KMS-11 (cell line): Measurements from ENCODE around the gene PPP1R2.
"Not testable (repeated sequence)": the region's sequence is repeated elsewhere in the genome, so short reads cannot be mapped to it uniquely, and the experiment has no call there.

Source experiments
- H2AFZ ChIP-seq: fragments of 200-600 bp; sonication (generic); 2 replicates; pipeline ENCODE4 v1.6.1; 2016; ENCODE audit warnings: antibody characterized with exemption, mixed run types, low read depth
- H3K27ac ChIP-seq: fragments of 200-600 bp; sonication (generic); 2 replicates; pipeline ENCODE4 v1.6.1; 2016; ENCODE audit warnings: mild to moderate bottlenecking, mixed run types
- H3K27me3 ChIP-seq: fragments of 200-600 bp; sonication (generic); 2 replicates; pipeline ENCODE4 v1.6.1; 2017; ENCODE audit warnings: mild to moderate bottlenecking, low read depth, mixed run types, moderate library complexity; ENCODE audit not compliant: insufficient read depth
- H3K36me3 ChIP-seq: fragments of 200-600 bp; sonication (generic); 2 replicates; pipeline ENCODE4 v1.6.1; 2017; ENCODE audit warnings: mild to moderate bottlenecking, mixed run types; ENCODE audit not compliant: insufficient read depth
- H3K4me1 ChIP-seq: fragments of 200-600 bp; sonication (generic); 2 replicates; pipeline ENCODE4 v1.6.1; 2016; ENCODE audit warnings: mild to moderate bottlenecking, low read depth, mixed run types; ENCODE audit not compliant: poor library complexity, severe bottlenecking
- H3K4me2 ChIP-seq: fragments of 200-600 bp; sonication (generic); 2 replicates; pipeline ENCODE4 v1.7.0; 2016; ENCODE audit warnings: mild to moderate bottlenecking, mixed run types
- H3K4me3 ChIP-seq: fragments of 200-600 bp; sonication (generic); IDR thresholded peaks from 2 replicates; pipeline ENCODE4 v1.6.1; 2017; ENCODE audit warnings: low read depth, low read length, mixed read lengths; ENCODE audit not compliant: insufficient read depth
- H3K79me2 ChIP-seq: fragments of 200-600 bp; sonication (generic); 2 replicates; pipeline ENCODE4 v1.6.1; 2016; ENCODE audit warnings: low read depth, mixed run types; ENCODE audit not compliant: insufficient read depth
- H3K9ac ChIP-seq: fragments of 200-600 bp; sonication (generic); 2 replicates; pipeline ENCODE4 v1.6.1; 2016; ENCODE audit warnings: mild to moderate bottlenecking, mixed run types
- H4K20me1 ChIP-seq: fragments of 200-600 bp; sonication (generic); 2 replicates; pipeline ENCODE4 v1.6.1; 2016; ENCODE audit warnings: mild to moderate bottlenecking, mixed run types; ENCODE audit not compliant: insufficient read depth
- TF ChIP-seq, protein P1 (sequence below): fragments of 200-600 bp; sonication (generic); conservative IDR thresholded peaks from 2 replicates; pipeline ENCODE4 v1.6.1; 2017; ENCODE audit warnings: low read depth, mild to moderate bottlenecking, antibody characterized with exemption, low read length, moderate library complexity, mixed read lengths

Gene PPP1R2

DNA sequence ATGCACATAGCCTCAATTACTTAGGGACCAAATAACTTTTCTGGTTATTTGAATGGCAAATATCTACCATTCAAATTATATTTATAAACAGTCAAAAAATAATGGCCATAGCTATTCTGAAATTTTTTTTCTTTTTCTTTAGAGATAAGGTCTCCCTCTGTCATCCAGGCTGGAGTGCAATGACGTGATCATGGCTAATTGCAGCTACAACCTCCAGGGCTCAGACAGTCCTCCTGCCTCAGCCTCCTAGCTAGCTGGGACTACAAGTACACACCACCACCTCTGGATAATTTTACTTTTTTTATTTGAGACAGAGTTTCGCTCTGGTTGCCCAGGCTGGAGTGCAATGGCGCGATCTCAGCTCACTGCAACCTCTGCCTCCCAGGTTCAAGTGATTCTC is 16.6 kb downstream of the PPP1R2 start:
- Histone ChIP-seq H2AFZ (no peak overlapping the region), H4K20me1 (peaks cover 4% of the 10 kb centered on the region; the same call in 1 of the 2 replicates), H3K9ac (no peak overlapping the region), H3K79me2 (peaks cover 33% of the 10 kb centered on the region), H3K4me2 (no peak overlapping the region), H3K36me3 (no peaks in the 10 kb centered on the region), H3K27me3 (no peaks in the 10 kb centered on the region), H3K4me1 (peaks cover 11% of the 10 kb centered on the region), H3K4me3 (no peak overlapping the region), H3K27ac (no peak overlapping the region)
- TF ChIP-seq, protein P1, sequence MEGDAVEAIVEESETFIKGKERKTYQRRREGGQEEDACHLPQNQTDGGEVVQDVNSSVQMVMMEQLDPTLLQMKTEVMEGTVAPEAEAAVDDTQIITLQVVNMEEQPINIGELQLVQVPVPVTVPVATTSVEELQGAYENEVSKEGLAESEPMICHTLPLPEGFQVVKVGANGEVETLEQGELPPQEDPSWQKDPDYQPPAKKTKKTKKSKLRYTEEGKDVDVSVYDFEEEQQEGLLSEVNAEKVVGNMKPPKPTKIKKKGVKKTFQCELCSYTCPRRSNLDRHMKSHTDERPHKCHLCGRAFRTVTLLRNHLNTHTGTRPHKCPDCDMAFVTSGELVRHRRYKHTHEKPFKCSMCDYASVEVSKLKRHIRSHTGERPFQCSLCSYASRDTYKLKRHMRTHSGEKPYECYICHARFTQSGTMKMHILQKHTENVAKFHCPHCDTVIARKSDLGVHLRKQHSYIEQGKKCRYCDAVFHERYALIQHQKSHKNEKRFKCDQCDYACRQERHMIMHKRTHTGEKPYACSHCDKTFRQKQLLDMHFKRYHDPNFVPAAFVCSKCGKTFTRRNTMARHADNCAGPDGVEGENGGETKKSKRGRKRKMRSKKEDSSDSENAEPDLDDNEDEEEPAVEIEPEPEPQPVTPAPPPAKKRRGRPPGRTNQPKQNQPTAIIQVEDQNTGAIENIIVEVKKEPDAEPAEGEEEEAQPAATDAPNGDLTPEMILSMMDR = no peak

DNA sequence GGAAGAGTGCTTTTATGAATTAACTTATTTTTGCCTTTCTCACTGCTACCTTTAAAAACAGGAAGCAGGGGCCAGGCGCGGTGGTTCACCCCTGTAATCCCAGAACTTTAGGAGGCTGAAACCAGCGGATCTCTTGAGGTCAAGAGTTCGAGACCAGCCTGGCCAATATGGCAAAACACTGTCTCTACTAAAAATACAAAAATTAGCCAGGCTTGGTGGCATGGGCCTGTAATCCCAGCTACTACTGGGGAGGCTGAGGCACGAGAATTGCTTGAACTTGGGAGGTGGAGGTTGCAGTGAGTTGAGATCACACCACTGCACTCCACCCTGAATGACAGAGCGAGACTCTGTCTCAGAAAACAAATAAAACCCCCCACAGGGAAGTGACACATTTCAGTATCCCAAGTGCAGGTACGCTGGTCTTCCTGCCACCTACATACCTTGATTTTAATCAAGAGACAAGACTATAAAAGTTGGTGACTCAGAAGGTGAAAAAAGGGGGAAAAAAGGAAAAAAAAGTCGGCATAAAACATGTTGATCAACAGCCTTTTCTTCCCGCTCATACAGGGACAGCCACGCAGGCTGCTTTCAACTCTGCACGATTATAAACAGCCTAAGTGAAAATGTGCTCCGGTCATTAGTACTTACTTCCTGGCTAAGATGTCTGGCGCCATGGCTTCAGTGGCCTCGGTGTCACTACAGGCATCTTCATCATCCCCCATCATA is 18.8 kb downstream of the PPP1R2 start:
- H3K27me3 ChIP-seq = no peaks in the 10 kb centered on the region
- H2AFZ ChIP-seq = no peak overlapping the region
- H3K4me2 ChIP-seq = no peak overlapping the region
- H3K9ac ChIP-seq = no peak overlapping the region
- TF ChIP-seq, protein P1 = no peak
- H3K36me3 ChIP-seq = no peaks in the 10 kb centered on the region
- H4K20me1 ChIP-seq = peaks cover 4% of the 10 kb centered on the region; the same call in 1 of the 2 replicates
- peaks cover 12% of the 10 kb centered on the region for H3K79me2 ChIP-seq
- no peak overlapping the region for H3K4me3 ChIP-seq
- H3K27ac ChIP-seq = no peak overlapping the region
- peaks cover 4% of the 10 kb centered on the region for H3K4me1 ChIP-seq

DNA sequence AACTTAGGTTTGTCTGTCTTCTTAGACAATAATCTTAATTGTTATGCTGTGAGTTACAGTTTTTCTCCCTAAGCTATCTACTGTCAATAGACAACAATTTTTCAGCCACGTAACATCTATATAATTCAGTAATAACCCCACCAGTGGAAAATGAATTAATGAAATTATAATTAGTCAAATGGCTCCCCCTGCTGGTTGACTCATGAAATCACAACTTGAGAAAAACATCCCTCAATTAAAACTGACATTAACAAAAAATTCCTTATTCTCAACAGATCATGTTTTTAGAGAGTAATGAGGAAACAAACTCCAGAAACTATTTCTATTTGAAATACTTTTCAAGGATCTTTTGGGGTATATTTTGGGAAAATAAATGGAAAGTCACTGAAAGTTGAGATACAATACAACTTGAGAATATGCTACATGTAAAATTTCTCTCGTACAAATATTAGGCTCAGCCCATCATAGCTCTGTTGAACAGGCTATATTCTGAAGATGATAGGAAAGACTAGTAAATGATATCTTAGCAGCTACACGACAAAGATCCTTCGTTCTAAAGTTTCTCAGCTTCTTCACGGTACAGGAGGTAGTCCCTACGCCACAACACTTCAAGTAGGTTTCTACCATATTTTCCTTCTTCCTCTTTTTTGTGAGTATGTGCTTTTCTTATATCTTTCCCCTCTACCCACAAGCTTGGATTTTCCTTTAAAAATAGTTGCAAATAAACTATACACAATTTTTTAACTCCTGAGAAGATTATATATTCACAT is 20.7 kb downstream of the PPP1R2 start:
- no peak overlapping the region for H3K4me2 ChIP-seq
- no peaks in the 10 kb centered on the region for H3K27me3 ChIP-seq
- H4K20me1 ChIP-seq = no peaks in the 10 kb centered on the region
- H3K79me2 ChIP-seq = no peaks in the 10 kb centered on the region; the same call in none of the 2 replicates
- H3K4me1 ChIP-seq = no peaks in the 10 kb centered on the region
- no peak overlapping the region for H3K4me3 ChIP-seq
- no peak overlapping the region for H2AFZ ChIP-seq
- H3K9ac ChIP-seq = no peak overlapping the region
- TF ChIP-seq, protein P1 = peak; percentile 94
- no peak overlapping the region for H3K27ac ChIP-seq
- no peaks in the 10 kb centered on the region for H3K36me3 ChIP-seq

DNA sequence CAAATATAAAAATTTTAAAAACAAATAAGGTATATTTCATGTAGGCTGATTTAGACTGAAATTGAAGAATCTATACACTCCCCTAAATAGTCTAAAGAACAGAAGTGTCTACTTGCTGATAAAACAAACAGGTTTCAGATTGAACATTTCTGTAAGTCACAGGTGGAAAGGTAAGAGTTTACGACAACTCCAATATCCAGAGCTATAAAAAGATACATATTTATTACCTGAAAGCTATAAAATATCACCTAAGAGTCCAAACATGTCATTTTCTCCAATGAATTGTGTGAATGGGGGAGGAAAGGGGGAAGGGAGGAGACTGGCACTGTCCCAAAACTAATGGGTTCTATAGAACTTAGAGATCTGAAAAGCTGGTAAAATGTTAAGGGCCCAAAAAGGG is 26.1 kb downstream of the PPP1R2 start:
- no peak overlapping the region for H3K9ac ChIP-seq
- no peak overlapping the region for H3K4me3 ChIP-seq
- no peaks in the 10 kb centered on the region; the same call in 1 of the 2 replicates for H3K79me2 ChIP-seq
- TF ChIP-seq, protein P1 = no peak
- H3K4me2 ChIP-seq = no peak overlapping the region
- H2AFZ ChIP-seq = no peak overlapping the region
- no peaks in the 10 kb centered on the region for H3K27me3 ChIP-seq
- H3K4me1 ChIP-seq = no peaks in the 10 kb centered on the region
- no peak overlapping the region for H3K27ac ChIP-seq
- peaks cover 3% of the 10 kb centered on the region; the same call in 1 of the 2 replicates for H3K36me3 ChIP-seq
- H4K20me1 ChIP-seq = no peaks in the 10 kb centered on the region

DNA sequence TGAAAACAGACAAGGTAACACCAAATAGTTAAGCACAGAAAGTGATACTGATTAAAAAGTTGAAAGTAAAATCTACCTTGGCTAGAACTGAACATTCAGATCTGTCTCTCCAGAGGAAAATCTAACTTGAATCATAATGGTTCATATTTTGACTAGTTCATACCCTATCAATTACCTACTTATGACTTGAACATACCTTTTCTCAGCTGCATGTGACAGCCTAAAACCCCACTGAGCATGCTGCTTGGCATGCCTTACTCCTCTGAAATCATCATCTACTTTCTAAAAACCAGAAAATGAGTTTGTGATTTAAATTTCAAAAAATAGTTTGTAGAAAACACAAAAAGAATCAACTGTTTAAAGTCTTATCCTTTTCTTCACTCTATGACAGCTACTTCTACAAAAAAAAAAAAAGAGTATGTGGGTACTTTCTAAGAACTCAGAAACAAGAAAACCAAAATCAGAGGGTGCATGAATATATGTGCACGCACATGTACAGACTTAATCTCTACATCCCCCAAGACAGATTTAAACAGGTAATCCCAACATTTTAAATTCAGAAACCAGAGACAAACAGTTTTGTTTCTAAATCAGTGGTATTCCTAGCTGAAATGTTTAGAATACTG is 28.4 kb downstream of the PPP1R2 start:
- not testable (repeated sequence) for H3K27me3 ChIP-seq, H3K4me1 ChIP-seq, H3K9ac ChIP-seq, H3K4me2 ChIP-seq, H3K27ac ChIP-seq, H3K36me3 ChIP-seq, H3K79me2 ChIP-seq, H4K20me1 ChIP-seq, H3K4me3 ChIP-seq, H2AFZ ChIP-seq
